NCI-H1694 treated with DMSO at 0.1 percent for 48 hours (cell line): Measurements from ENCODE around the gene UBD.

ENCODE experiments used
- DNase-seq: peaks from one replicate; lab custom pipeline; 2025; lab: John Stamatoyannopoulos, UW

The UBD gene

DNA sequence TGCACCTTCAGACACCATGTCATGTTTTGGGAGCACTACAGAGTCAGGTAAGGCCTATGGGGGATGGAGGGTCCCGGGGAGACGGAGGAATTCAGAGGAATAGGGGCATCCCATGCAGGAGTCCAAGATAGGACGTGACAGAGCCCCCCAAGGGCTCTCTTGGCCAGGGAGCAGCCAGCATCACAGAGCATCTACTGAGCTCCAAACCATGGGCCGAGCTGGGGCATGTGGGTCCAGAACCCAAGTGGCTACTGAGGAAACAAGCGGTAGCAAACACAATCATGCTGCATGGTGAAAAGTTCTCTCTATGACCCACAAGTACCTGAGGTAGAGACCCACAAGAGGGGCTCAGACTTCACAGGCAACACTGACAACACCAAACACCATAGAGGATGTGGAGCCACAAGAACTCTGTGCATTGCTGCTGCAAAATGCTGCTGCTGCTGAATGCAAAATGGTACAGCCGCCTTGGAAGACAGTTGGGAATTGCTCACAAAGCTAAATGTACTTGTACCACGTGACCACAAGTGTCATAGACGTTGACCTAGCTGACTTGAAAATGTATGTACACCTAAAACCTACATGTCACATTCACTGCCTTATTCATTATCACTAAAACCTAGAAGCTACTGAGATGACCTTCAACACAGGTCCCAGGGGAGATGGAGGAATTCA is 38.4 kb downstream of the UBD start:
- no peak for DNase-seq

DNA sequence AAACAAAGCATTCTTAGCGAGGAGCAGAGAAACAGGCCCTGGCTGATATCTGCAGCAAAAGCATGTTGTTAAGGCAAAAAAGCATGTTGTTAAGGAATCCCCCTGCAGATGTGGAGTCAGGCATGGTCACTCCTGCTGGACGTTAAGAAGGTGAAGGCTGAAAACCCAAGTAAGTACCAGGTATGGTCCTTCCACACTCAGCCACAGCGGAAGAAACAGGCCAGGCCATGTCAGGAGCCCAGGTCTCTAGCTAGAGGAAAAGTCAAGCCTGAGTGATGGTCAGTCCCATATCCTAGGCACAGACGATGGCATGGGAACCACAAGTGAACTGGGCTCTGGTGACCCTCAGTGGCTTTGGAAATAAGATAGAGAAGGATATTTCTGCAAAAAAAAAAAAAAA is 39.3 kb downstream of the UBD start:
- no peak for DNase-seq

- no peak for DNase-seq
Measured at GRCh38 chr6:29519291-29520010, 40.1 kb downstream of the UBD start.

DNA sequence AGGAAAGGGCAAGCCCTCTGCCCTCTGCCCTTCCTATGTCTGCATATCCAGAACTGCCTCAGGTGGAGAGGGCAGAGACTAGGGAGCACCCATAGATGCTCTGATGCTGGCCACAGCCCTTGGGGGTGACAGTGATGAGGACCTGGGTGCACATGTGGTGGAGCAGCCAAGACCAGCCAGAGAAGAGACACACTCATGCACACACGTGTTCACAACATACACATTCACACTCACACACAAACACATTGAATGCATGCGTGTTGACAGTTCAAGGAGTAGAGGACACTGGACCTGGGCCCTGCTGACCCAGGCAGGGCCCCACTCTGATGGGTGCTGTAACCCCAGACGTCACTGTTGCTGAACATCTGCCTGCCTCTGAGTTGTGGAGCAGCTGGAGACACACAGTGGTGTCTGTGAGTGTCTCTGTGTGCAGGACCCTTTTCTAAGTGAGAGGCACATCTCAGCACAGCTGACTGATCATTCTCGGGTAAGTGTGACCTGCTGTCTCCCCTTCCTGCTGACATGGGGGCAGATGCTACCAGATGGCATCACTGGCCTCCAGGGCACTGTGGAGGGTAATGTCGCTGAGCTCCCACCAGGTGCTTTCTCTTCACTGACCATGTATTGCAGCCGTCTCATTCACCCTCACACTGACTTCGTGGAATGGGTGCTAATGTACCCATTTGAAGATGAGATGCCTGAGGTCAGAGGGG is 41.6 kb downstream of the UBD start:
- DNase-seq, result no peak

DNA sequence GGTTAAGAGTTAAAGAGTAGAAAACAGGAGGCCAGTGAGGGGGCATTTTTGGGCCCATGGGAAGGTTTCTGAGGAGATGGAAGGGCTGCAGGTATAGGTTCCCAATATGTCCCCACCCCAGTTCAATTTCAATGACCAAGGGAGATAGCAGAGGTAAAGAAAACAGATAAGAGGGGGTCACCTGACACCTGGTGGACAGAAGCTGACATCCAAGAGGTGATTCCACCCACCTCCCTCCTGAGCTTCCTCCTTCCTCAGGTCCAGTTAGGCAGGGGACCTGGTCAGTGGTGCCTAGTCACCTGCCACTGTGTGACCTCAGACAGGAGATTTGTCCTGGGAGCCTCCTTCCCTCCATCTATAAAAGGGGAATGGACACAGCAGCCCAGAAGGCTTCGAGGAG is 42.3 kb downstream of the UBD start:
- DNase-seq, result no peak

DNA sequence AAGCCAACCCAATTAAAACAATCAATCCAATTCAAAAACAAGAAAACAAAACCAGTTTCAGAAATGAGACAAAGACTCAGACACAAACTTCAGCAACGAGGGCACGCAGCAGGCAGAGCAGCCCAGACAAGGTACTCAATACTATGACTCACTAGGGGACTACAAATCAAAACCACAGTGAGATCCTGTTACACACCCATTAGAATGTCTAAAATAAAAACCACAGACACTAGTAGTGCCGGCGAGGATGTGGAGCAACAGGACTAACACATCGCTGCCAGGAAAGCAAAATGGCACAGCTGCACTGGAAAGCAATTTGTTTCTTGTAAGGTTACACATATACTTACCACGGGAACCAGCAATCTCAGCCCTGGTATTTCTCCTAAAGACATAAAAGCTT is 43.4 kb downstream of the UBD start:
- DNase-seq, result no peak

DNA sequence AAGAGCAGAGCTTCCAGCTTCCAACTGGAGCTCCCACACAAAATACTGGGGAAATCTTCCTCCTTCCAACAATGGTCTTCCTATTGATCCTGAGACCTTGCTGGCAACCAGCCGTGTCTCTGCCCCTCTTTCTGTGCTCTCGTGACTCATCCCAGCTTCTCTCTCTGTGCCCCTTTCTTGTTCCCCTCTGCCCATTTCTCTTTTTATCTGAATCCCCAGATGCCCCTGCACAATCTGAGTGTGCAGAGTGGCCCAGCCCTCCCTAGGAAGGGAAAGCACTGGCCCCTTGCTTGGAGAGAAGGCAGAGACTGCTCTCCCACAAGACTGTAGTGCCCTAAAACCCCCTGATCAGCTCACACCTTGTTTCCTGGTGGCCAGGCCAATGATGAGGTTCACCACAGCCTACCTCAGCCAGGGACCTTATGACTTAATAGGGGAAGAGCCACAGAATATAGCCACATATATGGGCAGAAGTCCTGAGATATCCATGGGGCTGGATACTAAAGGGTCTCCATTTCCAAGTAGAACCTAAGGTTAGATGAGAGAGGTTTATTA is 48.7 kb downstream of the UBD start:
- DNase-seq, result no peak

- DNase-seq, result no peak
Measured at GRCh38 chr6:29510202-29510601, 49.3 kb downstream of the UBD start.

DNA sequence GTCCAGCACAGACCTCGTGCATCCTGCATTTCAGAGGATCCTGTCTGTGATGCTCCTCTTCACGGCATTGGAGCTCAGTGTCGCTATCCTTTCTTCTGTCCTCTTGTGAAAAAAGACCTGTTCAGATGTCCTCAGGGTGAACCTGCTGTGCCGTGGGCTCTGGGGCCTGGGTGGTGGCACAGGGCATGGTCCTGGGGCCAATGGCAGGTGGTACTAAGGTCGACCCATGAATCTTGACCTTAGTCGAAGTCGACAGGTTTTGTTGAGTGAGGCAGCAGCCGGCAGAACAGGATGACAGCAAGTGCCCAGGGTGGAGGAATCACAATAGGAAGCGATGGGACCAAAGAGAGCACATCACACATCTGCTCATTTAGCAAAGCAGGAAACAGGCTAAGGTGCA is 49.8 kb downstream of the UBD start:
- no peak for DNase-seq

DNA sequence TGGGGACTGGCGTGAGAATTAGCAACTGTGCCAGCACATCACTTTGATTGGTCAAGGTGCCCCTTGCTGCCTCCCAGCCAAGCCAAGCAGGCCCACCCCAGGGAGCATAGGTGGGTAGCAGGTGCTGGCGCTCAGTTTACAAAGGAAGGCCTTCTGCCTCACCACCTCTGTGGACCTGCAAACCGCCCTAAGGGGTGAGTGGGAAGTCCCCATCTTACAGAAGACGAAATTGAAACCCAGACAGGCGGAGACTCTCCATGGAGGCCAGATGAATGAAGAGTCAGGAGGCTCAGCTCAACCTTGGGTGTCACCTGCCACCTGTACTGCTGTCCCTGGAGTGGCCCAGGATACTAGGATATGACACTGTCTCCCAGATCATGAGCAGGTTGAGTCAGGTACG is 50.3 kb downstream of the UBD start:
- DNase-seq, result no peak

DNA sequence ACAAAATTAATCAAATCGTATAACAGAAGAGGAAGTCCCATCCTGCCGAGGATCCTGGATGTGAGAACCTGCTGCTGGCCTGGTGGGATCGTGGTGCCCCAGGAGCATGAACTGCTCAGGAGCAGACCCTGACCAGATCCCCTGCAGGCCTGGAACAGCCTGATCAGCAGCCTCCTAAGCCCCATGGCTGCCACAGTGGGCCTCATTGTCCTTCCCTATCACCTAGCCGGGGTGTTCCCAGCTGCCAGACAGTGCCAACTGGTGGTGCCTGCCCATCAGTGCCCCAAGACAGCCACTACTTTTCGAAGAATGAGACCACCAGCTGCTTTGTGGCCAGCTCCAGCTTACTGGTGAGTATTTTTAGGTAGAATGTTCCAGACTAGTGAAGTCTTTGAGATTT is 52.2 kb downstream of the UBD start:
- DNase-seq, result no peak

GRCh38 chr6:29506446-29507067 is 53.0 kb downstream of the UBD start:
- no peak for DNase-seq

DNA sequence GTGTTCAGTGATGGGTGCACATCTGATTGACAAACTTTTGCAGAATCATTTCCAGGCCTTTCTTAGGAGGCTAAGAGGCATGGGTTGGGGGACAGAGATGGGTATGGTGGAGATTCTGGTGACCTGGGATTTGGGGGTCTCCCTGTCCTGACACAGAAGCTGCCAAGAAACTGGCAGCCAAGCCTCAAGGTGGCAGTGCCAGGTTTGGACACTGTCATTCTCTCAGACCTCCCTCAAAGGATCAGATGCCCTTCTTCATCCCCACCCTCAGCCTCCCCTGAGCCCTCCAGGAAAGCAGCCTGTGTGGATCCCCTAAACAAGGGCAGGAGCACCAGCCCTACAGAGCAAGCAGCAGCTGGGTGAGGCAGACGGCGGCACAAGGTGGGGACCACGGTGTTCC is 53.7 kb downstream of the UBD start:
- DNase-seq, result no peak
